GM21447 (cell line): ENCODE results near the gene C1orf105.
"Not testable (repeated sequence)": the region's sequence is repeated elsewhere in the genome, so short reads cannot be mapped to it uniquely, and the experiment has no call there.

Source experiments
- ATAC-seq: cut with Tn5 transposase; IDR thresholded peaks from one replicate; pipeline ENCODE4 v1.9.1; 2021; ENCODE audit not compliant: unreplicated experiment

The C1orf105 gene

GRCh38 chr1:172484252-172484651, 63.8 kb downstream of the C1orf105 start:
- ATAC-seq = no peak

- no peak for ATAC-seq
Observed at GRCh38 chr1:172485626-172486025, 65.1 kb downstream of the C1orf105 start.

- no peak for ATAC-seq
Observed at GRCh38 chr1:172486805-172487454, 66.4 kb downstream of the C1orf105 start.

- no peak for ATAC-seq
Observed at GRCh38 chr1:172487550-172487949, 67.1 kb downstream of the C1orf105 start.

GRCh38 chr1:172488393-172488792, 67.9 kb downstream of the C1orf105 start:
- no peak for ATAC-seq

GRCh38 chr1:172489847-172490246, 69.4 kb downstream of the C1orf105 start:
- ATAC-seq = no peak

GRCh38 chr1:172492421-172492820, 71.9 kb downstream of the C1orf105 start:
- ATAC-seq = no peak

GRCh38 chr1:172494166-172494565, 73.7 kb downstream of the C1orf105 start:
- ATAC-seq = no peak

- ATAC-seq = not testable (repeated sequence)
Observed at GRCh38 chr1:172496127-172496526, 75.6 kb downstream of the C1orf105 start.

- no peak for ATAC-seq
Observed at GRCh38 chr1:172496678-172497077, 76.2 kb downstream of the C1orf105 start.

GRCh38 chr1:172497230-172497629, 76.7 kb downstream of the C1orf105 start:
- no peak for ATAC-seq

GRCh38 chr1:172498857-172499256, 78.4 kb downstream of the C1orf105 start:
- no peak for ATAC-seq

- ATAC-seq = no peak
Observed at GRCh38 chr1:172499636-172500141, 79.2 kb downstream of the C1orf105 start.

- no peak for ATAC-seq
Observed at GRCh38 chr1:172500207-172500606, 79.7 kb downstream of the C1orf105 start.

- no peak for ATAC-seq
Observed at GRCh38 chr1:172507741-172508140, 87.3 kb downstream of the C1orf105 start.

- no peak for ATAC-seq
Observed at GRCh38 chr1:172510479-172510878, 90.0 kb downstream of the C1orf105 start.

GRCh38 chr1:172512591-172512990, 92.1 kb downstream of the C1orf105 start:
- no peak for ATAC-seq

- ATAC-seq = no peak
Observed at GRCh38 chr1:172513479-172513878, 93.0 kb downstream of the C1orf105 start.

- no peak for ATAC-seq
Observed at GRCh38 chr1:172514108-172514507, 93.6 kb downstream of the C1orf105 start.

- no peak for ATAC-seq
Observed at GRCh38 chr1:172515436-172515835, 95.0 kb downstream of the C1orf105 start.

- ATAC-seq = no peak
Observed at GRCh38 chr1:172515927-172516326, 95.4 kb downstream of the C1orf105 start.

- no peak for ATAC-seq
Observed at GRCh38 chr1:172517081-172517480, 96.6 kb downstream of the C1orf105 start.

- no peak for ATAC-seq
Observed at GRCh38 chr1:172517545-172517944, 97.1 kb downstream of the C1orf105 start.
